GM23338 (cell line): ENCODE measurements around the gene IVL. TPM values are rescaled to one million over a fixed set of nuclear protein-coding genes. Genes with fewer than 3 reads are reported as not detected.

Source experiments
- ATAC-seq: fragments of 200-7000 bp; cut with Tn5 transposase; 3 replicates; pipeline ENCODE4 v1.9.1; 2020
- DNase-seq: peaks from one replicate; pipeline ENCODE4 v3.0.0-alpha.2; 2015; ENCODE audit warnings: low spot score
- H2AFZ ChIP-seq: fragments of 200-600 bp; sonication (generic); 2 replicates; pipeline ENCODE4 v1.8.0; 2016; ENCODE audit warnings: antibody characterized with exemption, mild to moderate bottlenecking, moderate library complexity
- H3F3A ChIP-seq: fragments of 200-600 bp; sonication (generic); replicated peaks from 2 replicates; pipeline ENCODE4 v1.8.0; 2017; ENCODE audit warnings: antibody characterized with exemption, mixed run types, low read depth
- H3K27ac ChIP-seq: fragments of 200-600 bp; sonication (generic); 2 replicates; pipeline ENCODE4 v1.6.1; 2016; ENCODE audit warnings: low read depth
- H3K27me3 ChIP-seq: fragments of 200-600 bp; sonication (generic); 2 replicates; pipeline ENCODE4 v1.8.0; 2016; ENCODE audit warnings: mild to moderate bottlenecking, mixed run types, moderate library complexity; ENCODE audit not compliant: insufficient read depth
- H3K36me3 ChIP-seq: fragments of 200-600 bp; sonication (generic); 2 replicates; pipeline ENCODE4 v1.8.0; 2016; ENCODE audit warnings: mild to moderate bottlenecking; ENCODE audit not compliant: insufficient read depth
- H3K4me1 ChIP-seq: fragments of 200-600 bp; sonication (generic); 2 replicates; pipeline ENCODE4 v1.8.0; 2016; ENCODE audit warnings: mild to moderate bottlenecking, moderate library complexity; ENCODE audit not compliant: insufficient read depth
- H3K4me2 ChIP-seq: fragments of 200-600 bp; sonication (generic); 2 replicates; pipeline ENCODE4 v1.7.1; 2017; ENCODE audit warnings: mixed run types
- H3K4me3 ChIP-seq: fragments of 200-600 bp; sonication (generic); 2 replicates; pipeline ENCODE4 v1.6.1; 2016; ENCODE audit warnings: mixed run types
- H3K79me2 ChIP-seq: fragments of 200-600 bp; sonication (generic); replicated peaks from 2 replicates; pipeline ENCODE4 v1.8.0; 2017; ENCODE audit warnings: mild to moderate bottlenecking; ENCODE audit not compliant: insufficient read depth
- H3K9me2 ChIP-seq: fragments of 200-600 bp; sonication (generic); 2 replicates; pipeline ENCODE4 v1.8.0; 2017; ENCODE audit not compliant: insufficient read depth
- H4K20me1 ChIP-seq: fragments of 200-600 bp; sonication (generic); replicated peaks from 2 replicates; pipeline ENCODE4 v1.8.0; 2017; ENCODE audit warnings: mild to moderate bottlenecking; ENCODE audit not compliant: insufficient read depth
- H3K27ac Mint-ChIP-seq: 2 replicates; pipeline ENCODE4 v1.8.0; 2020; ENCODE audit warnings: inconsistent platforms, mild to moderate bottlenecking, moderate library complexity, mixed read lengths
- H3K27me3 Mint-ChIP-seq: 3 replicates; pipeline ENCODE4 v1.8.0; 2022; ENCODE audit warnings: low read depth, mild to moderate bottlenecking, moderate library complexity, mixed read lengths, inconsistent platforms; ENCODE audit not compliant: insufficient read depth, poor library complexity
- H3K36me3 Mint-ChIP-seq: 3 replicates; pipeline ENCODE4 v1.8.0; 2021; ENCODE audit warnings: low read depth, mild to moderate bottlenecking, inconsistent platforms, moderate library complexity, mixed read lengths
- H3K4me1 Mint-ChIP-seq: 3 replicates; pipeline ENCODE4 v1.8.0; 2020; ENCODE audit warnings: mild to moderate bottlenecking, inconsistent platforms, mixed read lengths
- H3K4me3 Mint-ChIP-seq: 3 replicates; pipeline ENCODE4 v1.8.0; 2021; ENCODE audit warnings: moderate library complexity, mild to moderate bottlenecking, inconsistent platforms, mixed read lengths
- H3K9me3 Mint-ChIP-seq: 3 replicates; pipeline ENCODE4 v1.8.0; 2020; ENCODE audit warnings: moderate library complexity, mild to moderate bottlenecking, inconsistent platforms, mixed read lengths
- CTCF ChIP-seq, 2 experiments: fragments of 200-600 bp in 1 of 2; sonication (generic) in 1 of 2; conservative IDR thresholded peaks; 2 replicates each; pipeline versions ENCODE4 v1.5.1 to v1.6.1; 2016 to 2017; ENCODE audit warnings: antibody characterized with exemption in 2 of 2, low read depth in 2 of 2, mild to moderate bottlenecking in 2 of 2, moderate library complexity in 1 of 2
- EZH2 ChIP-seq: fragments of 200-600 bp; sonication (generic); IDR thresholded peaks from one replicate; pipeline ENCODE4 v1.8.0; 2017; ENCODE audit warnings: antibody characterized with exemption, mild to moderate bottlenecking, low read depth; ENCODE audit not compliant: unreplicated experiment
- JUNB ChIP-seq: IDR thresholded peaks from one replicate; pipeline ENCODE4 v1.6.1; 2016; ENCODE audit warnings: antibody characterized with exemption; ENCODE audit not compliant: unreplicated experiment
- POLR2AphosphoS5 ChIP-seq: IDR thresholded peaks from 2 replicates; pipeline ENCODE4 v1.6.1; 2016; ENCODE audit warnings: antibody characterized with exemption, low read depth
- REST ChIP-seq: IDR thresholded peaks from one replicate; pipeline ENCODE4 v1.6.1; 2018; ENCODE audit warnings: antibody characterized with exemption; ENCODE audit not compliant: unreplicated experiment
- polyA plus RNA-seq: library from polyadenylated mRNA; unstranded; fragments of >200 nt; fragmentation: Nextera tagmentation; extraction: Ambion mirVana; gene quantifications from 2 replicates; pipeline ENCODE4 v1.2.1, GENCODE V29; 2016
- total RNA-seq: library from RNA; depleted of rRNA; stranded (reverse); fragments of >200 nt; shearing (Covaris generic); gene quantifications from 2 replicates; pipeline ENCODE4 v1.2.3, GENCODE V29; 2014

IVL gene
- total and polyA plus RNA-seq, 2 experiments from 2014 or later, result not detected

GRCh38 chr1:152866321-152866720 lies 42.0 kb upstream of the IVL start:
- no peaks in the 10 kb centered on the region for H4K20me1 ChIP-seq
- H3K4me3 ChIP-seq, result no peak overlapping the region
- no peak overlapping the region for H2AFZ ChIP-seq
- Mint-ChIP-seq H3K27me3 (no peaks in the 10 kb centered on the region), H3K27ac (no peak overlapping the region), H3K4me3 (no peak overlapping the region), H3K4me1 (peaks cover 3% of the 10 kb centered on the region; the same call in 1 of the 3 replicates), H3K9me3 (no peaks in the 10 kb centered on the region), H3K36me3 (no peaks in the 10 kb centered on the region)
- no peaks in the 10 kb centered on the region for H3K36me3 ChIP-seq
- H3K9me2 ChIP-seq, result peaks cover 8% of the 10 kb centered on the region; the same call in 1 of the 2 replicates
- H3K79me2 ChIP-seq, result no peaks in the 10 kb centered on the region
- H3K27me3 ChIP-seq, result no peaks in the 10 kb centered on the region
- no peak for TF ChIP-seq JUNB
- no peak for TF ChIP-seq REST
- no peak for TF ChIP-seq EZH2
- no peaks in the 10 kb centered on the region for H3K4me1 ChIP-seq
- H3K27ac ChIP-seq, result no peak overlapping the region
- ATAC-seq (no peak), DNase-seq (no peak)
- H3F3A ChIP-seq, result no peaks in the 10 kb centered on the region
- H3K4me2 ChIP-seq, result no peak overlapping the region

- DNase-seq, result peak; percentile 88
- Mint-ChIP-seq H3K4me3 (no peak overlapping the region), H3K36me3 (no peaks in the 10 kb centered on the region), H3K9me3 (no peaks in the 10 kb centered on the region), H3K27me3 (no peaks in the 10 kb centered on the region), H3K27ac (no peak overlapping the region), H3K4me1 (no peaks in the 10 kb centered on the region)
- Histone ChIP-seq H2AFZ (peak overlapping the region; percentile 61; the same call in 1 of the 2 replicates), H3K36me3 (no peaks in the 10 kb centered on the region), H3K4me1 (no peaks in the 10 kb centered on the region), H3K27me3 (no peaks in the 10 kb centered on the region), H3F3A (no peaks in the 10 kb centered on the region), H3K79me2 (no peaks in the 10 kb centered on the region), H3K9me2 (no peaks in the 10 kb centered on the region), H3K4me3 (no peak overlapping the region), H3K27ac (no peak overlapping the region), H3K4me2 (no peak overlapping the region), H4K20me1 (no peaks in the 10 kb centered on the region)
- TF ChIP-seq POLR2AphosphoS5 (no peak), CTCF (conservative IDR thresholded peaks at IDR 0.05; ENCODE audit: low read depth in 2 of 2) (peak; percentile 73 to 86)
- ATAC-seq, result peak; percentile 84
Measured at GRCh38 chr1:152869808-152870419, 38.4 kb upstream of the IVL start.
